ENCODE measurements around the gene FILIP1L. TPM values are rescaled to one million over a fixed set of nuclear protein-coding genes. Genes with fewer than 3 reads are reported as not detected.

The FILIP1L gene
- polyA plus RNA-seq, 1 experiment = 31.2 TPM

GRCh38 chr3:100048248-100048647, 66.1 kb downstream of the FILIP1L start:
- TF ChIP-seq CTCF (IDR thresholded peaks at IDR 0.05; ENCODE audit: insufficient read depth, low read depth, low read length) = no peak
- POLR2A ChIA-PET = interaction anchor here (0.6 kb wide), 1 partner anchor 215 kb away, joined by 7 read pairs; no protein-coding TSS in a partner anchor
- H3K36me3 ChIP-seq (ENCODE audit: control insufficient read depth, insufficient read depth, low read length) = no peaks in the 10 kb centered on the region
- CTCF ChIA-PET = interaction anchor here (0.6 to 1.4 kb wide), 7 partner anchors 11 to 221 kb away, joined by 3 to 7 read pairs (median 4); no protein-coding TSS in a partner anchor
- DNase-seq (ENCODE audit: low read depth) = no peak
- no peak overlapping the region for H3K4me3 ChIP-seq (ENCODE audit: low read depth, low read length)
- no peaks in the 10 kb centered on the region for H3K27me3 ChIP-seq (ENCODE audit: control insufficient read depth, insufficient read depth, low read length)

GRCh38 chr3:100047455-100048141, 66.7 kb downstream of the FILIP1L start:
- DNase-seq (ENCODE audit: low read depth) = peak; percentile 80
- Histone ChIP-seq H3K27me3 (ENCODE audit: control insufficient read depth, insufficient read depth, low read length) (no peaks in the 10 kb centered on the region), H3K36me3 (ENCODE audit: control insufficient read depth, insufficient read depth, low read length) (no peaks in the 10 kb centered on the region), H3K4me3 (ENCODE audit: low read depth, low read length) (no peak overlapping the region)
- CTCF ChIA-PET = interaction anchor here (0.6 to 1.4 kb wide), 8 partner anchors 12 to 222 kb away, joined by 3 to 7 read pairs (median 4); no protein-coding TSS in a partner anchor
- POLR2A ChIA-PET = interaction anchor here (0.7 kb wide), 1 partner anchor 185 kb away, joined by 5 read pairs; no protein-coding TSS in a partner anchor
- TF ChIP-seq CTCF (IDR thresholded peaks at IDR 0.05; ENCODE audit: insufficient read depth, low read depth, low read length) = no peak

- TF ChIP-seq CTCF (IDR thresholded peaks at IDR 0.05; ENCODE audit: insufficient read depth, low read depth, low read length) = no peak
- POLR2A ChIA-PET = interaction anchor here (0.7 kb wide), 1 partner anchor 185 kb away, joined by 5 read pairs; no protein-coding TSS in a partner anchor
- Histone ChIP-seq H3K27me3 (ENCODE audit: control insufficient read depth, insufficient read depth, low read length) (no peaks in the 10 kb centered on the region), H3K36me3 (ENCODE audit: control insufficient read depth, insufficient read depth, low read length) (no peaks in the 10 kb centered on the region), H3K4me3 (ENCODE audit: low read depth, low read length) (no peak overlapping the region)
- no peak for DNase-seq (ENCODE audit: low read depth)
- CTCF ChIA-PET = interaction anchor here (0.8 to 1.4 kb wide), 5 partner anchors 17 to 216 kb away, joined by 3 to 7 read pairs (median 3); no protein-coding TSS in a partner anchor
Measured at GRCh38 chr3:100046986-100047385, 67.3 kb downstream of the FILIP1L start.

- no peak for TF ChIP-seq CTCF (IDR thresholded peaks at IDR 0.05; ENCODE audit: insufficient read depth, low read depth, low read length)
- POLR2A ChIA-PET = no interaction called here
Measured at GRCh38 chr3:100045696-100046095, 68.6 kb downstream of the FILIP1L start.

GRCh38 chr3:100044369-100044768, 69.9 kb downstream of the FILIP1L start:
- no peak for DNase-seq (ENCODE audit: low read depth)
- ChIA-PET CTCF (interaction anchor here (1.0 to 1.9 kb wide), 4 partner anchors 18 to 204 kb away, joined by 3 to 5 read pairs (median 4); no protein-coding TSS in a partner anchor), POLR2A (no interaction called here)
- Histone ChIP-seq H3K4me3 (ENCODE audit: low read depth, low read length) (no peak overlapping the region), H3K27me3 (ENCODE audit: control insufficient read depth, insufficient read depth, low read length) (no peaks in the 10 kb centered on the region), H3K36me3 (ENCODE audit: control insufficient read depth, insufficient read depth, low read length) (no peaks in the 10 kb centered on the region)
- TF ChIP-seq CTCF (IDR thresholded peaks at IDR 0.05; ENCODE audit: insufficient read depth, low read depth, low read length) = no peak

More at GRCh38 chr3:100045696-100046095, 68.6 kb downstream of the FILIP1L start:
- no peaks in the 10 kb centered on the region for H3K27me3 ChIP-seq (ENCODE audit: control insufficient read depth, insufficient read depth, low read length)
- H3K36me3 ChIP-seq (ENCODE audit: control insufficient read depth, insufficient read depth, low read length) = no peaks in the 10 kb centered on the region
- H3K4me3 ChIP-seq (ENCODE audit: low read depth, low read length) = no peak overlapping the region
- CTCF ChIA-PET = interaction anchor here (0.9 to 1.9 kb wide), 6 partner anchors 19 to 209 kb away, joined by 3 to 5 read pairs (median 3); no protein-coding TSS in a partner anchor
- peak; percentile 96 for DNase-seq (ENCODE audit: low read depth)
